ENCODE results near the gene HMCN2.

DNA sequence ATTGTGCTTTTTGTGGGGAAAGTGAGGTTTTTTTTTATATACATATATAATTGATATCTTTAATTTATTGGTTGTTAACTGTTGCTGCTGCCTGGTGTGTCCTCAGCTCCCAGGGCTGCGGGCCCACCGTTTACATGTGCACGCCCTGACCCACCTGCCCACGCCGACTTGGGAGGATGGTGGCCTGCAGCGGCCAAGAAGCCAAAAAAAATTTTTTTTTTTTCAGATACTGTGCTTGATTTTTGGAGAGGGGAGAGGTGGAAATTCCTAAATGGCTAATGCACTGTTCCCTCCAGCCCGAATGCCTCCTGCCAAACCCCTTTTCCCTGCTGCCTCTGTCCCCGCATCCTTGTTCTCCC, 32.0 kb upstream of the HMCN2 start:
- TF ChIP-seq NR2F2 (IDR thresholded peaks at IDR 0.05) (no peak), JUND (IDR thresholded peaks at IDR 0.05) (no peak)

Measured in liver (tissue), 2 donors.